ENCODE data around the gene TBC1D12.

TBC1D12 gene

DNA sequence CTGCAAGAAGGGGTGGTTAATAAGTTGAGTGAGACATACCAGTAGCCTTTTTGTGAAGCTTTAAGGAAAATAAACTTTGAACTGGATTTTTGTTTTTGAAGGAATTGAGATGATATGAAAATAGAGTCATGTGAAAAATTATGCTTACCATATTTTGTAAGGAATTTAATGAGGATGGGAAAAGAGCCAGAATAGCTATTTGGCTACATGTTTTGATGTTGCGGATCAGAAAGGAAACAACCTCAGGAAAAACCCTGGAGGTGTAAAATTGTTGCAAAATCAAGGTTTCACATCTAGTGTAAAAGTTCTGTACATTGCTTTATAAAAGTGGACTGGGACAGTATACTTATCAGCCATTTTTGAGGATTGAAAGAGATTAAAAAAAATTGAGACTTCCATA lies 15.0 kb downstream of the TBC1D12 start:
- H3K27me3 ChIP-seq (ENCODE audit: control insufficient read depth, low read length), result no peaks in the 10 kb centered on the region
- no peaks in the 10 kb centered on the region for H3K9me2 ChIP-seq (replicated peaks; ENCODE audit: control insufficient read depth, low read length)
- H3K79me2 ChIP-seq (ENCODE audit: control insufficient read depth, low read length), result peaks cover 42% of the 10 kb centered on the region
- H3K9me3 ChIP-seq (ENCODE audit: control insufficient read depth, insufficient read depth, low read length), result no peaks in the 10 kb centered on the region
- peaks cover 7% of the 10 kb centered on the region; the same call in 1 of the 2 replicates for H3K4me1 ChIP-seq (ENCODE audit: control insufficient read depth, low read length)
- no peaks in the 10 kb centered on the region for H3F3A ChIP-seq (ENCODE audit: control insufficient read depth, insufficient read depth)
- TF ChIP-seq, protein P1, sequence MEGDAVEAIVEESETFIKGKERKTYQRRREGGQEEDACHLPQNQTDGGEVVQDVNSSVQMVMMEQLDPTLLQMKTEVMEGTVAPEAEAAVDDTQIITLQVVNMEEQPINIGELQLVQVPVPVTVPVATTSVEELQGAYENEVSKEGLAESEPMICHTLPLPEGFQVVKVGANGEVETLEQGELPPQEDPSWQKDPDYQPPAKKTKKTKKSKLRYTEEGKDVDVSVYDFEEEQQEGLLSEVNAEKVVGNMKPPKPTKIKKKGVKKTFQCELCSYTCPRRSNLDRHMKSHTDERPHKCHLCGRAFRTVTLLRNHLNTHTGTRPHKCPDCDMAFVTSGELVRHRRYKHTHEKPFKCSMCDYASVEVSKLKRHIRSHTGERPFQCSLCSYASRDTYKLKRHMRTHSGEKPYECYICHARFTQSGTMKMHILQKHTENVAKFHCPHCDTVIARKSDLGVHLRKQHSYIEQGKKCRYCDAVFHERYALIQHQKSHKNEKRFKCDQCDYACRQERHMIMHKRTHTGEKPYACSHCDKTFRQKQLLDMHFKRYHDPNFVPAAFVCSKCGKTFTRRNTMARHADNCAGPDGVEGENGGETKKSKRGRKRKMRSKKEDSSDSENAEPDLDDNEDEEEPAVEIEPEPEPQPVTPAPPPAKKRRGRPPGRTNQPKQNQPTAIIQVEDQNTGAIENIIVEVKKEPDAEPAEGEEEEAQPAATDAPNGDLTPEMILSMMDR (IDR thresholded peaks at IDR 0.05; ENCODE audit: low read depth, low read length, poor library complexity, severe bottlenecking), result no peak
- TF ChIP-seq EZH2phosphoT487 (IDR thresholded peaks at IDR 0.05; ENCODE audit: borderline replicate concordance, low read length), result no peak
- H3K4me3 ChIP-seq (ENCODE audit: low read length), result no peak overlapping the region
- H3K27ac ChIP-seq (ENCODE audit: low read depth, low read length), result no peak overlapping the region
- H3K36me3 ChIP-seq (ENCODE audit: control insufficient read depth, low read length), result no peaks in the 10 kb centered on the region
- no peak overlapping the region for H3K4me2 ChIP-seq (ENCODE audit: low read length)
- no peaks in the 10 kb centered on the region for H4K20me1 ChIP-seq (ENCODE audit: control insufficient read depth, insufficient read depth, low read depth, low read length)

DNA sequence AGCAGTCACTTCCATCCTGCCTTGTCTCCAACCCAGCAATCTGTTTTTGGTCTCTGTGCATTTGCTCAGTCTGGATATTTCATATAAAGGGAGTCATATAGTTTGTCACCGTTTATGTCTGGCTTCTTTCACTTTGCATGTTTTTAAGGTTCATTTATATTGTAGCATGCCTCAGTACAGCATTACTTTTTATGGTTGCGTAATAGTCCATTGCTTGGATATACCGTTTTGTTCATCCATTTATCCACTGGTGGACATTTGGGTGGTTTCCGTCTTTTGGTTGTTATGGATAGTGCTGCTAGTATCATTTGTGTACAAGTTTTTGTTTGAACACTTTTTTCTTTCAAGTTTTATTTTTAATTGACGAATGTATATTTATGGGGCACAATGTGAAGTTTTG lies 18.2 kb downstream of the TBC1D12 start:
- H3K4me3 ChIP-seq (ENCODE audit: low read length), result no peak overlapping the region
- peaks cover 7% of the 10 kb centered on the region; the same call in 1 of the 2 replicates for H3K4me1 ChIP-seq (ENCODE audit: control insufficient read depth, low read length)
- TF ChIP-seq, protein P1 (IDR thresholded peaks at IDR 0.05; ENCODE audit: low read depth, low read length, poor library complexity, severe bottlenecking), result no peak
- no peak for TF ChIP-seq EZH2phosphoT487 (IDR thresholded peaks at IDR 0.05; ENCODE audit: borderline replicate concordance, low read length)
- no peaks in the 10 kb centered on the region for H4K20me1 ChIP-seq (ENCODE audit: control insufficient read depth, insufficient read depth, low read depth, low read length)
- no peak overlapping the region for H3K4me2 ChIP-seq (ENCODE audit: low read length)
- H3K27ac ChIP-seq (ENCODE audit: low read depth, low read length), result no peak overlapping the region
- H3K36me3 ChIP-seq (ENCODE audit: control insufficient read depth, low read length), result no peaks in the 10 kb centered on the region
- H3K9me2 ChIP-seq (replicated peaks; ENCODE audit: control insufficient read depth, low read length), result no peaks in the 10 kb centered on the region
- H3K27me3 ChIP-seq (ENCODE audit: control insufficient read depth, low read length), result no peaks in the 10 kb centered on the region
- H3F3A ChIP-seq (ENCODE audit: control insufficient read depth, insufficient read depth), result no peaks in the 10 kb centered on the region
- peaks cover 40% of the 10 kb centered on the region for H3K79me2 ChIP-seq (ENCODE audit: control insufficient read depth, low read length)
- H3K9me3 ChIP-seq (ENCODE audit: control insufficient read depth, insufficient read depth, low read length), result peaks cover 5% of the 10 kb centered on the region; the same call in 1 of the 2 replicates

DNA sequence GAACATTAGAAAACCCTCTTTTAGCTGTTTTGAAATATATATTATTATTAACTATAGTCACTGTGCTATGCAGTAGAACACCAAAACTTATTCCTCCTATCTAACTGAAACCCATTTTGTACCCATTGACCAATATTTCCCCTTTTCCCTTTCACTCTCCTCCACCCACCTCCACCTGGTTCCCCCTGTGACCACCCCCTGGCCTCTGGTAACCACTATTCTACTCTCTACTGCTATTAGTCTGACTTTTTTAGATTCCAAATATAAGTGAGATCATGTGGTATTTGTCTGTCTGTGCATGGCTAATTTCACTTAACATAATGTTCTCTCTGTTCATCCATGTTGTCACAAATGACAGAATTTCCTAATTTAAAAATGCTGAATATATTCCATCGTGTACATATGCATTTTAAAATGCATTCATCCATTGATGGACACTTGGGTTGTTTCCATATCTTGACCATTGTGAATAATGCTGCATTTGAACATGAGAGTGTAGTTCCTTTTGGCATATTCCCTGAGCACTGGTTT lies 18.7 kb downstream of the TBC1D12 start:
- Histone ChIP-seq H3K9me2 (replicated peaks; ENCODE audit: control insufficient read depth, low read length) (no peaks in the 10 kb centered on the region), H3F3A (ENCODE audit: control insufficient read depth, insufficient read depth) (no peaks in the 10 kb centered on the region), H3K79me2 (ENCODE audit: control insufficient read depth, low read length) (peaks cover 40% of the 10 kb centered on the region), H3K4me1 (ENCODE audit: control insufficient read depth, low read length) (peaks cover 5% of the 10 kb centered on the region; the same call in 1 of the 2 replicates), H3K4me2 (ENCODE audit: low read length) (no peak overlapping the region), H3K27ac (ENCODE audit: low read depth, low read length) (no peak overlapping the region), H3K9me3 (ENCODE audit: control insufficient read depth, insufficient read depth, low read length) (peaks cover 5% of the 10 kb centered on the region; the same call in 1 of the 2 replicates), H3K36me3 (ENCODE audit: control insufficient read depth, low read length) (no peaks in the 10 kb centered on the region), H4K20me1 (ENCODE audit: control insufficient read depth, insufficient read depth, low read depth, low read length) (no peaks in the 10 kb centered on the region), H3K27me3 (ENCODE audit: control insufficient read depth, low read length) (no peaks in the 10 kb centered on the region), H3K4me3 (ENCODE audit: low read length) (no peak overlapping the region)
- no peak for TF ChIP-seq EZH2phosphoT487 (IDR thresholded peaks at IDR 0.05; ENCODE audit: borderline replicate concordance, low read length)
- TF ChIP-seq, protein P1 (IDR thresholded peaks at IDR 0.05; ENCODE audit: low read depth, low read length, poor library complexity, severe bottlenecking), result no peak
